Brain pericyte (primary cell): ENCODE data around the gene DUSP22.
"Not testable (repeated sequence)": the region's sequence is repeated elsewhere in the genome, so short reads cannot be mapped to it uniquely, and the experiment has no call there.

ENCODE experiments used
- DNase-seq: peaks from one replicate; pipeline ENCODE4 v3.0.0-alpha.2; 2012; ENCODE audit warnings: low read depth, low spot score

The DUSP22 gene, protein sequence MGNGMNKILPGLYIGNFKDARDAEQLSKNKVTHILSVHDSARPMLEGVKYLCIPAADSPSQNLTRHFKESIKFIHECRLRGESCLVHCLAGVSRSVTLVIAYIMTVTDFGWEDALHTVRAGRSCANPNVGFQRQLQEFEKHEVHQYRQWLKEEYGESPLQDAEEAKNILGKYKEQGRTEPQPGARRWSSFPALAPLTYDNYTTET

DNA sequence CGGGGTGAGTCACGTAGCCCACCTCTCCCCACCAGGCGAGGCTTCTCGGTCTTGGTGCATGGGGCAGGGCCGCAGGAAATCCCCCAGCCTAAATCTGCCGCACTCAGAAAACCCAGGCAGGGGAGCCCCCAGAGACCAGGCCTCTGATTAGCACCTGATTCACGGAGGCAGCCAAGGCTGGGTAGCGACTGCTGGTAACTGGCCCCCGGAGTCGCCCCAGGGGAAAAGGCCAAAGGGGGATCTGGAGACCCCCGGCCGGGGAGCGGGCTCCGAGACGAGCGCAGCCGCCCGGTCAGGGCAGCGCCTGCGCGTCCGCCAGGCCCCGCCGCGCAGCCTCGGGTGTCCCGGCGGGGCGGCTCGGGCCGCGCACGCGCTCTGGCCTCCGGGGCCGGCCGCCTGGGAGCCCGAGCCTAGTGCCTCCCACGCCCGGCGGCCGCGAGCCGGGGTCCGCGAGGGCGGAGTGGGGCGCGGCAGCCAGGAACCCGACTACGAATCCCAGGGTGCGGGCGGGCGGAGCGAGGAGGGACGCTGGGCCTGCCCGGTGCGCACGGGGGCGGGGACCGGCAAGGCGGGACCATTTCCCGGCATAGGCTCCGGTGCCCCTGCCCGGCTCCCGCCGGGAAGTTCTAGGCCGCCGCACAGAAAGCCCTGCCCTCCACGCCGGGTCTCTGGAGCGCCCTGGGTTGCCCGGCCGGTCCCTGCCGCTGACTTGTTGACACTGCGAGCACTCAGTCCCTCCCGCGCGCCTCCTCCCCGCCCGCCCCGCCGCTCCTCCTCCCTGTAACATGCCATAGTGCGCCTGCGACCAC, at the start of gene DUSP22:
DUSP22 (plus strand) TSS at position 791 of the 809 bp plus-strand sequence. CDS start 53 bp downstream, outside the sequence.
- DNase-seq: peak; percentile 41

GRCh38 chr6:246352-246751, 45.9 kb upstream of the DUSP22 start:
- DNase-seq: no peak

DNA sequence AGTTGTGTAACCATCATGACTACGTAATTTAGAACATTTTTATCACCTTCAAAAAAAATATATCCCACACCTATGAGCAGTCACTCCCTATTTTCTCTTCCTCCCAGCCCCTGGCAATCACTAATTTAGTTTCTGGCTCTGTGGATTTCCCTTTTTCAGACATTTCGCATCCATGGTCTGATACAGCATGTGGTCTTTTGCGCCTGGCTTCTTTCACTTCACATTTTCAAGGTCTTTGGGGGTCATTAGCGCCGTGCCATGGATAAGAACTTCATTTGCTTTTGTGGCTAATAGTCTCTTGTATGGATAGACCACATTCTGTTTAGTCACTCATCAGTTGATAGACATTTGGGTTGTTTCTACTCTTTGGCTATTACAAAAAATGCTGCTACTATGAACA, 44.9 kb upstream of the DUSP22 start:
- DNase-seq: no peak

- not testable (repeated sequence) for DNase-seq
Measured at GRCh38 chr6:248046-248445, 44.2 kb upstream of the DUSP22 start.

GRCh38 chr6:250676-251075, 41.6 kb upstream of the DUSP22 start:
- DNase-seq: no peak

- no peak for DNase-seq
Measured at GRCh38 chr6:251920-252319, 40.4 kb upstream of the DUSP22 start.

DNA sequence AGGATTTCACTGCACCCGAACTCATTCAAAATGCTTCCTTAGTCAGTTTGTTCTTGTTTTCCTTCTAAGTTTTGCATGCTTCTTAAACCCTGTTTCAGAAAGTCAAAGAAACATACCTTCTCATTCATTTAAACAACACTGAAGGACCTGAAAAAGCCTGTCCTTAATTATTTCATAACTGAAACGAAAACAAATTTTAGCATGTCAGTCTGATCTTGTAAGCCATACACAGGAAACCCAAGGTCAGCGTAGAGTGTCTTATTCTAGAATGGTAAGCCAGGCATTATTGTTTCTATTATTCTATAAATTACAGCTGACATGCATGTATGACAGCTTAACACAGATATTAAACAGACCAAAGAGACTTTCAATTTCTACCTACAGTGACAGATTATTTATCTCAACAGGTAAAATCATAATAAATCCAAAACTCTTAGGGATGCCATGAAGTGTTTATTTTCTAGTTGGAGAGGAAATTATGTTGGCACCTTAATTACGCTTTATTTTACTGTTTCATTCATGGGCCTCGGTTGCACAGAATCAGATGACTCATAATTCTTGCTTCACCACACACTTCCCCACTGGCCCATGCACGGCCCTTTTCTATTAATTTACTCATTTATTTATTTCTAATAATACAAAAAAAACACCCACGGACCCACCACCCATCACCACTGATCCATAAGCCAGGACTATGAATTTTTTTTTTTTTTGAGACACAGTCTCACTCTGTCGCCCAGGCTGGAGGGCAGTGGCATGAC, 39.3 kb upstream of the DUSP22 start:
- no peak for DNase-seq

DNA sequence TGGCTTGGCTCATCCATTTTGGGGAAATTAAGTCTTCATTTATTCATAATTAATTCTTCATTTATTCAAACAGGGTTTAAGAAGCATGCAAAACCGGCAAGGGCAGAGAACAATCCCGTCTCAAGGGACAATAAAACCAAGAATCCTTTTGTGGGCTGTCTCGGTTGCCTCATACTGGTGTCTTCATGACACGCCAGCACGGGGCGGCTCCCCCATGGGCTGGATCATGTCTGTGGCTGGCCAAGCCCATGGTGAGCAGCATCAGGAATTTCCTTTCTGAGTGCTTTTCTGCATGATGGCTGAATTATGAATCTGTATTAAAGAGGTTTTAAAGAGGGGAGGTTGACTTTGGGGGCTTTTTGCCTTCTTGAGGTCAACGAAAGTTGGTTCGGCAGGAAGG, 38.3 kb upstream of the DUSP22 start:
- DNase-seq: no peak

DNA sequence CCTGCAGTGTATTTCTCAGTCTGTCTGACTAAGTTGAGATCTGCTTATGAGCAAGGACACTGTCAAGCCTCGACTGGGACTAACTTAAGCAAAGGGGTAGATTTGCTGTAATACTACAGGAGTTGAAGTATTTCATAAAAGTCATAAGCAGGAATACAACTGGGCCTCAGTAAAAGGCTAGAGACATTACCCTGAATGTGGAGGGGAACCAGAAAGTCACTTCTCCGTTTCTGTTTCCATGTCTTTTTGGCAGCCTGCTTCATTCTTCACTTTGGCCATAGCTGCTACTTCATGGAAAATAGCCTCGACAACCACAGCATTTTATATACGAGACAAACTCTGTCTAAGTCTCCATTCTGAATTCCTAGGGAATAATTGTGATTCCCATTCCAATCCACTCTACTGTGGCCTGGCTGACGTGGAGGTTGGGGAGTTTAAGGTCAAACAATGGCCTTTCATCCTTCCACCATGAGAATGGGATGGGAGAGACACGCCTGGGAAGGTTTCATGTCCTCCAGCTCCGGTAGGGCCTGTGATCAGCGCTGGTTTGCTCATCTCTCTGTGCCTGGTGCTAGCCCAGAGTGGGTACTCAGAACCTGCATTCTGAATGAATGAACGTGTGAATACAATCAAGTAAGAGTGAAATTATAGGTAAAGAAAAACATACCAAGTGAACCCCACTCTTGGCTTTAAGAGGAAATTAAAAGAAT, 37.1 kb upstream of the DUSP22 start:
- no peak for DNase-seq

- no peak for DNase-seq
Measured at GRCh38 chr6:255751-256083, 36.6 kb upstream of the DUSP22 start.

DNA sequence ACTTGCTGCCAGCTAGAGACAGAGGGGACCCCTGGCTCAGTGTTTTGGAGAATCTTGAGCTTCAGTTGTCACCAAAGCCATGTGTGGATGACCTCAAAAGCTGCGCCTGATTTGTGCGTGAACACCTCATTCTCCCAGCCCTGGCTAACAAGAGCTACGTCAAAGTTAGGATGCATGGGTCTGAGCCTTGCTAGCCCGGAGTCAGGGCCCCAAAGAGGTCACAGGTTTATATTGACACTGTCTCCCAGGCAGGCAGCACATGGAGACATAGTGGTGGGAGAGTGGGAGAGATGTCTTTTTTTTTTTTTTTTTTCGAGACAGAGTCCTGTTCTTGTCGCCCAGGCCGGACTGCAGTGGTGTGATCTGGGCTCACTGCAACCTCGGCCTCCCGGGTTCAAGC, 36.1 kb upstream of the DUSP22 start:
- DNase-seq: no peak

DNA sequence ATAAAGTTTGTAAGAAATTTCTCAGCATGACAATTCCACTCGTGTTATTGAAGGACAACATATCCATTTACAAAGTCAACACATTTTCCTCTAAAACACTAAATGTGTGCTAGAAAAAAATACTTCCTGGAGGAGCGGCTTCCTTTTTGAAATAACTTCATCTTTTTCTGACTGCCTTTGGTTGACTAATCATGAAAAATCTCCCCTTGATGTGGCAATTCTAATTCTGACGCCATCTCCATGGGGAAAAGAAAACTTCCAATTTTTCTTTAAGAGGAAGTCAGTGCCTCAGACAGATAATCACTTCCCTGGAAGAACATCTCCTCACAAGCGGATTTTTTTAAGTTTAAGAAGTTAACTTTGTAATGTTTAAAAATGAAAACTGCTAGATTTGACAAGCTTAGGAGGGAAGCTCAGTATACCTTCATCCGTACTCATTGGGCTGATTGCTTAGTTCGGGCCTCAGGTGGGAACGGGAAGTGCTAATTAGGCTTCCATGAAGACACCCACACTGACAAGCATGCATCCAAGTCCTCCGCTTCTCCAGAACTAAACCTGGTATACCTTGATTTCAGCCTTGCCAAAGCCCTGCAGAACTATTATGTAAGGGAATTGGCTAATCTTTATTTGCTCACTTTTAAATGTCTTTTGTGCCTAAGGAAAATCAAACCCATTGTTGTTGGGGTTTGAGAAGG, 35.1 kb upstream of the DUSP22 start:
- no peak for DNase-seq

GRCh38 chr6:257774-258173, 34.5 kb upstream of the DUSP22 start:
- no peak for DNase-seq

DNA sequence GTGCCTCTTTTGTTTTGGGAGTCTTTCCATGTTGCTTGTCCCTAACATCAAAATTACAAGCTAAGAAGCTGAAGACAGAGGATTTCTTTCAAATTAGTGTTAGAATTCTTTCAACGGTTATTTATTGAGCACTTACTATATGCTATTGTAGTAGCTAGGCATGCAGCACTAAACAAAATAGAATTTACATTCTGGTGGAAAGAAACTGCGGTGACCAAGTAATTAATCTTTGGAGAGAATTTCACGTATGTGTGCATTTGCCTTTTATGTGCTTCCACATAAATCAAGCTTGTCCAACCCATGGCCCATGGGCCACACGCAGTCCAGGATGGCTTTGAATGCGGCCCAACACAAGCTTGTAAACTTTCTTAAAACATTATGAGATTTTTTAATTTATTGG, 33.0 kb upstream of the DUSP22 start:
- no peak for DNase-seq

DNA sequence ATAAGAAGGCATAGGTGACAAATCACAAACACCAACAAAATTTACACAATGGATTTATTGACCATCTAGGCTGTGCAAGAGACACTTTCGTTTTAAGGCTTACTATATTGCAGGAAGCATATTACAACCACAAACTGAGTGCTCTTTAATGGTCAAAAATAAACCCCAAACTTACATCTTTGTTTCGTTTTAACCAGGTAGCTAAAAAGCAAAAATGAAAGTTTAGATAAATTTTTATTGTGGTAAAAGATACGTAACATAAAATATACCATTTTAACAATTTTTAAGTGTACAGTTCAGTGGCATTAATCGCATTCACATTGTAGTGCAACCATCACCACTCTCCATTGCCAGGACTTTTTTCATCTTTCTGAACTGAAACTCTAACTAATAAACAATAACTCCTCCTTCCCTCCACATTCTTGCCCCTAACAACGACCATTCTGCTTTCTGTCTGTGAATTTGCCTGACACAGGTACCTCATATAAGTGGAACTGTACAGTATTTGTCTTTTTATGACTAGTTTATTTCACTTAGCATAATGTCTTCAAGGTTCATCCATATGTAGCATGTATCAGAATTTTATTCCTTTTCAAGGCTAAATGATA, 32.3 kb upstream of the DUSP22 start:
- DNase-seq: no peak

DNA sequence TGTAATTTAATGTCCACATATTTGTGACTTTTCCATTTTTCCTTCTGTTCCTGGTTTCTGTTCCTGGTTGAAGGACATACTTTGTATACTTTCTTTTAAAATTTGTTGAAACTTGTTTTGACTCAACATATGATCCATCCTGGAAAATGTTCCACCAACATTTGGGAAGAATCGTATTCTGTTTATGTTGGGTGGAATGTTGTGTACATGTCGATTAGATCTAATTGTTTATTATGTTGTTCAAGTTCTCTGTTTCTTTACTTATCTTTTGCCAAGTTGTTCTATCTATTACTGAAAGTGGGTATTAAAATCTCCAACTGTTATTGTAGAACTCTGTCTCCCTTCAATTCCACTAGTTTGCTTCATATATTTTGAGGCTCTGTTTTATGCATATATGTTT, 27.7 kb upstream of the DUSP22 start:
- no peak for DNase-seq

DNA sequence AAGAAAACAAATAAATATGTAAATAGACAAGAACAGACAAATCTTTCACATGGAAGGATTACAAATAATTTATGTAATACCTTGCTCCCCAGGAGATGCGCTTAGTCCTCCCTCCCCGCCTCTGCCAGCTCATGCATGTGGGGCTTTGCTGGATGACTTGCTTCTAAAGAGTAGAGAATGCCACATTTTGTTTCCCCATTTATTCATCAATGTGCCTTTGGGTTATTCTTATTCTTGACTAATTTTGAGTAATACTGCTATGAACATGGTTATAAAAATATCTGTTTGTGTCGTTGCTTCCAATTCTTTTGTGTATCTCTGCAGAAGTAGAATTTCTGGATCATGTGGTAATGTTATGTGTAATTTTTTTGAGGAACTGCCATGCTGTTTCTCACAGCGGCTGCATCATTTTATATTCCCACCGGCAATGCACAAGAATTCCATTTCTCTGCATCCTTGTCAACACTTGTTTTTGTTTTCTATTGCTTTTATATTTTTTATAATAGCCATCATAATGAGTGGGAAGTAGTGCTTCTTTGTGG, 23.8 kb upstream of the DUSP22 start:
- no peak for DNase-seq

DNA sequence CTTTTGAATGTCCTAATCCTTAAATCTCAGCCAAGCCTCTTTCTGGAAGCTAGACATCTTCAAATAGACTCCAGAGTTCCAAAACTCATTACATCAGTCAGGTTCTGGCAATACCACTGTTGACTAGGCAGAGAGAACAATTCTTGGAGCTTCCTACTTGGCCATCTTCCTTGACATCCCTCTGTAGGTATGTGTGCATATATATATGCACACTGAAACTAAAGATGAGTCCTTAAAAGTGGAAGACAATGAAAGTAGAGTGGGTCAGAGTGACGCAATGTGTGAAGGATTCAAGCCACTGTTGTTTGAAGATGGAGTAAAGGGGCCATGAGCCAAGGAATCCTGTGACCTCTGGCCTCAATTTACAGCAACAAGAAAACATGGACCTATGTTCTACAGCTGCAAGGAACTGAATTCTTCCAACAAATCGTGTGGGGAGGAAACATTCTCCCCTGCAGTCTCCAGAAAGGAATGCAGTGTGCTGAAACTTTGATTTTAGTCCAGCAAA, 18.7 kb upstream of the DUSP22 start:
- no peak for DNase-seq

DNA sequence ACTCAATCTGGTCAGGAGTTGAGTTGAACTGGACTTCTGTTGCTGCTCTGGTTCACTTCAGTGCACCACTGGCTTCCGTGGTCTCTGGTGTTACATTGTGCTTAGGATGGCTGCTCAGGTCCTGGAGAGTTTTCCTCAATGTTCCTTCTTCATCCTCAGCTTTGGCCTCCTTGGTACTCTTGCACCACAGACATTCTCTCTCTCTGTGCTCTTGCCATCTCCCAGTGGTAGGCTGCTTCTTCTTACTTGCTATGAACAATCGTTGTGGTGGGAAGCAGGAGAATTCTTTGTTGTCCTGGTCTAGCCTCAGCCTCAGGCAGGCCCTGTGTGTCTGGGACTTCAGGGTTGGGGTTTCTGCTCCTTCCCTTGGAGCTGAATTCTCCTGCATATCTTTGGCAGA, 14.5 kb upstream of the DUSP22 start:
- DNase-seq: no peak

- DNase-seq: no peak
Measured at GRCh38 chr6:278494-278893, 13.8 kb upstream of the DUSP22 start.
